Measurements from ENCODE around the gene RIMBP2.
A peak's percentile ranks its signal among the peaks of the same experiment; 100 is the strongest.
"Not testable (repeated sequence)": the region's sequence is repeated elsewhere in the genome, so short reads cannot be mapped to it uniquely, and the experiment has no call there.

The RIMBP2 gene, protein sequence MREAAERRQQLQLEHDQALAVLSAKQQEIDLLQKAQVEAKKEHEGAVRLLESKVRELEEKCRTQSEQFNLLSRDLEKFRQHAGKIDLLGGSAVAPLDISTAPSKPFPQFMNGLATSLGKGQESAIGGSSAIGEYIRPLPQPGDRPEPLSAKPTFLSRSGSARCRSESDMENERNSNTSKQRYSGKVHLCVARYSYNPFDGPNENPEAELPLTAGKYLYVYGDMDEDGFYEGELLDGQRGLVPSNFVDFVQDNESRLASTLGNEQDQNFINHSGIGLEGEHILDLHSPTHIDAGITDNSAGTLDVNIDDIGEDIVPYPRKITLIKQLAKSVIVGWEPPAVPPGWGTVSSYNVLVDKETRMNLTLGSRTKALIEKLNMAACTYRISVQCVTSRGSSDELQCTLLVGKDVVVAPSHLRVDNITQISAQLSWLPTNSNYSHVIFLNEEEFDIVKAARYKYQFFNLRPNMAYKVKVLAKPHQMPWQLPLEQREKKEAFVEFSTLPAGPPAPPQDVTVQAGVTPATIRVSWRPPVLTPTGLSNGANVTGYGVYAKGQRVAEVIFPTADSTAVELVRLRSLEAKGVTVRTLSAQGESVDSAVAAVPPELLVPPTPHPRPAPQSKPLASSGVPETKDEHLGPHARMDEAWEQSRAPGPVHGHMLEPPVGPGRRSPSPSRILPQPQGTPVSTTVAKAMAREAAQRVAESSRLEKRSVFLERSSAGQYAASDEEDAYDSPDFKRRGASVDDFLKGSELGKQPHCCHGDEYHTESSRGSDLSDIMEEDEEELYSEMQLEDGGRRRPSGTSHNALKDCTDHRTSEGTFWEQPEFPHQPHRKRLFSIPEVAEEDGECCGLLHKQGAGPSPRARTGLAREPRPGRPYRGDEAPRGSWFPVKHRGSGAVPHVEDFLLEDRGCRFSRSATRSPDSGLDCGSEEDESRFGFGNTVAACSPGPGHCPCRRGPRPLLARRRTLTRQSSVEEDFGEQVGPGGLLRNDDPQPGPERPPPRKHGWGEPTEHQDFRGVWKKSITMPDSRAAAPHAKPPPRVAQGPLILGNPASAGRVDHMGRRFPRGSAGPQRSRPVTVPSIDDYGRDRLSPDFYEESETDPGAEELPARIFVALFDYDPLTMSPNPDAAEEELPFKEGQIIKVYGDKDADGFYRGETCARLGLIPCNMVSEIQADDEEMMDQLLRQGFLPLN (N-terminal part only)

DNA sequence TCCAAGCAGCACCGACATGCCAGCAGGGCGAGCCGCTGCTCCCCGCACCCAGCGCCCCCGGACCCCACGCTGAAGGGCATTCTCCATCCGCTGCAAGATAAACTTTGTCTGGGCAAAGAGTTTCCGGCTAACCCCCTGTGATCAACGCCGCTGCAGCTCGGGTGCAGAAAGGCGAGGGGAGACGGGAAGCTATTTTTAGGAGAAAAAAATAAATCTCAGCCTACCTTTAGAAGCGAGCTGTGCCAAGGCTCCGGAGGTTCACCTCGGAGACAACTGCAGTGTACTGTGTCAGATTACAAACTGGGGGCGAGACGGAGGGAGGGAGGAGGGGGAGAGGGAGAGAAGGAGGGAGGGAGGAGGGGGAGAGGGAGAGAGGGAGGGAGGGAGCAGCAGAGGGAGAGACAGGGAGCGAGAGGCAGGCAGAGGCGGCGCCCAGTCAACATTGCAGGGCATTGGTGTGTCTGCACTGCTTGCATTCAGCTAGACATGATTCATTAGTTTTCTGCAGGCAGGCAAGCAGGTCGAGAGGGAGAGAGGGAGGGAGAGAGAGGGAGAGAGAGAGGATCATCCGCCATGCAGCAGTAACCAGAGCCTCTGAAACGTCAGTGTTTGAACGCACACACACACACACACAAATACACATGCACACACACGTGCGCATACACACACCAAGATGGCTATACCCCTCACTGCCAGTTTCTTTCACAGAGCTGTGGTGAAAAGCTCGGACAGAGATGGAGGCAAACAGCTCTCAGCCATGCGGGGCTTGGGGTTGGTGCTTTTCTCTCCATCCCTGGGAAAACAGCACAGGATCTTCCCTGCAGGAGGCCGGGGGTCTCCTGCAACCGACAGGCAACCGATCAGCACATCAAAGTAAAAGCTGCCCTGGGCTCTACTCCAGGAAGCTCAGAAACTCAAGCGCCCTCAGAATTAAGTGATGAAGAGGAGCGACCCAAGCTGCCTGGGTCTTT lies at the start of gene RIMBP2:
TSS of gene RIMBP2 (minus strand) at position 302 of the 971 bp plus-strand sequence. CDS start 237,286 bp downstream, outside the sequence.
- DNase-seq = no peak

DNA sequence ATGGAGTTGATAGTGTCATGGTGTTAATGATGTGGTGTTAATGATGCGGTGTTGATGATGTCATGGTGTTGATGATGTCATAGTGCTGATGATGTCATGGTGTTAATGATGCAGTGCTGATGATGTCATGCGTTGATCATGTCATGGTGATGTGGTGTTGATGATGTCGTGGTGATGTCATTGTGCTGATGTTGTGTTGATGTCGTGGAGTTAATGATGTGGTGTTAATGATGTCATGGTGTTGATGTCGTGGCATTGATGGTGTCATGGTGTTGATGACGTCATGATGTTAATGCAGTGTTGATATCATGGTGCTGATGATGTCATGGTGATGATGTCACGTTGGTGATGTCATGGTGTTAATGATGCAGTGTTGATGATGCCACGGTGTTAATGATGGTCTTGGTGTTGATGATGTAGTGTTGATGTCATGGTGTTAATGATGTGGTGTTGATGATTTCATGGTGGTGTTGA lies 49.1 kb upstream of the RIMBP2 start:
- no peak for DNase-seq

DNA sequence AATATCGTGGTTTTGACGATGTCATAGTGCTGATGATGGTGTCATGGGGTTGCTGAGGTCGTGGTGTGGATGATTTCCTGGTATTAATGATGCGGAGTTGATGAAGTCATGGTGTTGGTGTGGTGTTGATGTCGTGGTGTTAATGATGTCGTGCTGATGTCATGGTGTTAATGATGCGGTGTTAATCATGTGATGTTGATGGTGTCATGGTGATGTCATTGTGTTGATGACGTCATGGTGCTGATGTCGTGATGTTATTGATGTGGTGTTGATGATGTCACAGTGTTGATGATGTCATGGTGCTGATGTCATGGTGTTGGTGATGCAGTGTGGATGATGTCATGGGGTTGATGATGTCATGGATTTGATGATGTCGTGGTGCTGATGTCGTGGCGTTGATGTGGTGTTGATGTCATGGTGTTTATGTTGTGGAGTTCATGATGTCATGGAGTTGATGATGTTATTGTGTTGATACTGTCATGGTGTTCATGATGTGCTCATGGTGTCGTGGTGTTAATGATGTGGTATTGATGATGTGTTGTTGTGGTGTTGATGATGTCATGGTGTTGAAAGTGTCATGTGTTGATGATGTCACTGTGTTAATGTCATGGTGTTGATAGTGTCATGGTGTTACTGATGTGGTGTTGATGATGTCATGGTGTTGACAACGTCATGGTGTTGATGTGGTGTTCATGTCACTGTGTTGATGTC lies 48.5 kb upstream of the RIMBP2 start:
- no peak for DNase-seq

DNA sequence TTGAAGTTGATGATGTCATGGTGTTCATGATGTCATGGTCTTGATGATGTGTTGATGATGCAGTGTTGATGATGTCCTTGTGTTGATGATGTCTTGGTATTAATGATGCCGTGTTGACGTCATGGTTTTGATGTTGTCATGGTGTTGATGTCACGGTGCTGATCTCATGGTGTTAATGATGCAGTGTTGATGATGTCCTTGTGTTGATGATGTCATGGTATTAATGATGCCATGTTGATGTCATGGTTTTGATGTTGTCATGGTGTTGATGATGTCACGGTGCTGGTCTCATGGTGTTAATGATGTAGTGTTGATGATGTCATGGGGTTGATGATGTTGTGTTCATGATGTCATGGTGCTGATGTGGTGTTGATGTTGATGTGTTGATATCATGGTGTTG lies 48.0 kb upstream of the RIMBP2 start:
- no peak for DNase-seq

DNA sequence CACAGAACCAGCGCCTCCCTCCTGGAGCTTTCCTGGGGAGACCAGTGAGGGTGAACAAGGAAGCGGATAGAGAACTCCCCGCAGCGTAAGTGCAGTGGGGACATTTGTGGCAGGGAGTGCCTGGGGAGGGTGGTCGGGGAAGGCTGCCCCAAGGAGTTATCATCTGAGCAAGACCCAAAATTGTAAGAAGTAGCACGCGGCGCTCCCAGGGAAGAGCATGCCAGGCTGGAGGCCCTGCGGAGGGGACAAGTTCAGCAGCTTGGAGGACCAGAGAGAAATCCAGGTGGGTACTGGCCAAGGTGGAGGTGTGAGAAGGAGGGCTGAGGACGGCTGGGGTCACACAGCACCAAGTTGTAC lies 46.2 kb upstream of the RIMBP2 start:
- DNase-seq = no peak

DNA sequence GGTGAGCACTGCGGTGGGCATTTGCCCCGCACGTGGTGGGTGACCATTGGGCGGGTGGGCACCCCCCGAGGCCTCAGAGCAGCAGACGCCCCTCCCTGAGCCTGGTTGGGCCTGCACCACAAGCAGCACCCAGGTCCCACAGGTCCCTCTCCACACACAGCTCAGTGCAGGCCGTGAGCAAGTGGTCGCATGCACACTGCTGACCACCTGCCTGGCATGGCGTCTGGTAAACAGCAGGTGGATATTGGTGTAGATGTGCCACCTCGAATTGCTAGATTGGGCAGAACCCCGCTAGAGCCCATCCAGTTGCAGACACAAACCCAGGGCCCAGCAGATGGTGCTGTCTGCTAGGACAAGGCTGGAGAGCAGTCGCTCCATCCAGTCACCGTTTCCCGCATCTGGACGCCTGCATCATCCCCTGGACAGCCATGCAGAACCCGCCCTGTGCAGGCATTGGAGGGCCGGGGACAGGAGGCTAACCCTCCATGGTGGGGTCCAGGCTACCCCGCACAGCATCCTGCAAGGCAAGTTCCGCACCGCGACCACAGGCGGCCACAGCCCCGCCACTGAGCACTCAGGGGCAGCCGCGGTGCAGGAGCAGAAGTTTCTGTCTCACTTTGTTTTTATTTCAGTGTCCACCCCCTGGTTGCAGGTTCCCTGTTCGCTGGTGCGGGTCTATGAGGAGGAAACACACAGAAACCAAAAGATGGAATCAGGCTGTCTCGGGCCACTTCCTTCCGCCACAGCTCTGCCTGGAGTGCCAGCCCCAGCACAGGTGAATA lies 45.6 kb upstream of the RIMBP2 start:
- DNase-seq = peak; percentile 38

DNA sequence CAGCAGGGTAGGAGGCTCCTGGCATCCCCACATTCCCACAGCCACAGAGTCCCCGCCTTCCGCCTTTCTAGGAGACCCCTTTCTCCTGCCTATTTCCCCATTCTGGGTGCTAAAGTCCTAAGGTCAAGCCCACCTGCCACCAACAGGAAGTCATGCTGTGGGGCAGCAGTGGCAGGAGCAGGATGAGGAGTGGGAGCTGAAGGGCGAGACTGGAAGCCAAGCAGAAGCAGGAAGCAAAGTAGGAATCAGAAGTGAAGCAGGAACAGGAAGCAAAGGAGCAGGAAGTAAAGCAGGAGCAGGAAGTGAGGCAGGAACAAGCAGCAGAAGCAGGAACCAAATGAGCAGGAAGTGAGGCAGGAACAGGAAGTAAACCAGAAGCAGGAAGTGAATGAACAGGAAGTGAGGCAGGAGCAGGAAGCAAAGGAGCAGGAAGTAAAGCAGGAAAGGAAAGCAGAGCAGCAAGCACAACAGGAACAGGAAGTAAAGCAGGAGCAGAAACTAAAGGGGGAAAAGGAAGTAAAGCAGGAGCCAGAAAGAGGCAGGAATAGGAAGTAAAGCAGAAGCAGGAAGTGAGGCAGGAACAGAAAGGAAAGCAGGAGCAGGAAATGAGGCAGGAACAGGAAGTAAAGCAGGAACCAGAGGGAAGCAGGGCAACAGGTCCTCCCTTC lies 38.3 kb upstream of the RIMBP2 start:
- DNase-seq = no peak

DNA sequence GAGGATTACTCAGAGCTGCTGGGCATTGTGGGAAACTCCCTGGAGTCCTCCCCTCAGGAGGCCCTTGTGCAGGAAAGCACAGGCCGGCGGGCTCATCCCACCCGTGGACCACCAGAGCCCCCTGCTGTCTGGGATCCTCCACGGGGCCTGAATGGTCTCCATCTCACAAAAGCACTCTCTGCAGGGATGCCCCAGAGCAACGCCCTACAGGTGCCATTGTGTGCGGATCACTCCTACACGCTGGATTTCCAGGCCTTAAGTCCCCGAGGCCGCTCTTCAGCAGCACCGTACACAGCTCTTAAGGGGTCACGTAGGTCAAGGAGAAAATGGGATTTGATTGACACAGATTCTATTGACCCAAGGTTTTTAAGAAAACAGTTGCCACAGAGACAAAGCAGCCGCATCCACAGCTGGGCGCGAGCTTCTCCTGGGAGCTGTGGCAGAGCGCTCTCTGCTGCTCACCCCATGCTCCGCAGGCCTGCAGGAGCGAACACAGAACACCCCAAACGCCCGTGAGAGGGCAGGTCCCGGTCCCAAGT lies 36.7 kb upstream of the RIMBP2 start:
- no peak for DNase-seq

DNA sequence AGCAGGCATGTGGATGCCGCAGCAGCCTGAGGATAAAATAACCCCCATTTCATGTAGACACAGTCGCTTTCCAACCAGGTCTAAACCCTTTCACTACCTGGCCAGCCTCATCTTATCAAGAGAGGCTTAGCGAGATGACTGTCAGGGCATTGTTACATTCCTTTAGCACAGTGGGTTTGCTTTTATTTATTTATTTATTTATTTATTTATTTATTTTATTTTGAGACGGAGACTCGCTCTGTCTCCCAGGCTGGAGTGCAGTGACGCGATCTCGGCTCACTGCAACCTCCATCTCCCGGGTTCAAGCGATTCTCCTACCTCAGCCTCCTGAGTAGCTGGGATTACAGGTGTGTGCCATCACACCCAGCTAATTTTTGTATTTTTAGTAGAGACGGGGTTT lies 35.9 kb upstream of the RIMBP2 start:
- not testable (repeated sequence) for DNase-seq

DNA sequence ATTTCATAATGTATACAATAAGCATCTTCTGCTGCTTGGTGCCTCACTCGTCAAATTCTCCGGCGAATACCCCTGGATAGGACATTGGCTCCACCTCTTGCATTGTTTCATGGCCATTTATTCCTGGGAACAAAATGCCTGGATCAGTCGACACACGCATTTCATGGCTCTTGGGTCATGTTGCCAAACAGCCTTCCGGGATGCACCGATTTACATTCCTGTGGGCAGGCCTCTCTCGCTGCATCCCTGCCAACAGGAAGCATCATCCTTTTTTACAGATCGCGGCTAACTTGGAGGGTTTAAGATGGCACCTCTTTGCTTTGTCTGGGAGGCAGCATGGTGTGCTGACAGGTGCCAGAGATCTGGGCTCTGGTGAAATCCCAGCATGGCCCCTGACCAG lies 32.7 kb upstream of the RIMBP2 start:
- no peak for DNase-seq

DNA sequence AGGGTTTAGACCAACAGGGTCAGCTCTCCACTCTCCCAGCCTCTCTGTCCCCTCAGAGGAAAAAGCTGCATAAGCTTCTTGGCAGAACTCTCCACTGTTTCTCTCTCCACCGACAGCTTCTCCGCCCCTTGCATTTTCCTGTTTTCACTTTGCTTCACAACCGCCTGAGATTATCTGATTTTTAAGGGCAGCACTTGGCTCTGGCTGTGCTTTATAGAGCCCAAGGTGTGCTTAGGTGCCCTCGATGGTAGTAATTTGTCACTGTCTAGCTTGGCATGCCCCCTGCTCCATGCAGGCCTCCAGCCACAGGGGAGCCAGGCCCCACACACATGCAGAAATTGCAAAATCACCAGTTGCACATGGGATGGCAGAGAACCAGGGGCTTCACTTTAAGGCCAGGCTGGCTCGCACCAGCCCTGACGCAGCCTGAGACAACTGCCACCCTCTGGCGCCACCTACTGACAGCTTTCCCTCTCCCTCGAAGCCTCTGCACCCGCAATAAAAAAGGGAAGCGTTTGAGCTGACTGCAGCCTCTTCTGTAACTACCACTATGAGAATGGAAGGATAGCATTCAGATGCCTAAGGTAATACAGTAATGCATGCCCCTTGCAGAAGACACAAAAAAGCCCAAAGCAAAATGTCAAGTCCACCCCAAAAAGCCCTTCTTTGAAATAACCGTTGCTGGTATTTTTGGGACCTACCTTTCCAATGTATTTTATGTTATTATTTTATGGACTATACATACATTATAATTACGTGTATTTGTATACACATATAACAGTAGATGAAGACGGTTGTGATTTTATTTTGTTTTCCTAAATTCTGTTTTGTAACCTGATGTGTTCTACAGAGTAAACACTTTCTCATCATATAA lies 32.0 kb upstream of the RIMBP2 start:
- DNase-seq = peak; percentile 44

DNA sequence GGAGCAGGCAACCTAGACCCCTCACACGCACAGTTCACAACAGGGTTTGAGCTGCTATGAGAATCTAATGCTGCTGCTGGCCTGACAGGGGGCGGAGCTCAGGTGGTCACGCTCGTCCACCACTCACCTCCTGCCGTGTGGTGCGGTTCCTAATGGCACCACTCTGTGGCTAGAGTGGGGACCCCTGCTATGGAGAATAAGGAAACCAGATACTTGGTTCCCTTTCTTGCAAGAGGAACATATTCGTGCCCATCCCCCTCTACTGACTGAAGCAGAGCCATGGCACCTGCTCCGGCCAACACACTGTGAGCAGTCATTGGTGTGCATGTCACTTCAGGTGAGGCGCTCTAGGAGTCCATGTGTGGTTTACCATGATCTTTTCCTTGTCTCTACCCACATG lies 30.4 kb upstream of the RIMBP2 start:
- no peak for DNase-seq

DNA sequence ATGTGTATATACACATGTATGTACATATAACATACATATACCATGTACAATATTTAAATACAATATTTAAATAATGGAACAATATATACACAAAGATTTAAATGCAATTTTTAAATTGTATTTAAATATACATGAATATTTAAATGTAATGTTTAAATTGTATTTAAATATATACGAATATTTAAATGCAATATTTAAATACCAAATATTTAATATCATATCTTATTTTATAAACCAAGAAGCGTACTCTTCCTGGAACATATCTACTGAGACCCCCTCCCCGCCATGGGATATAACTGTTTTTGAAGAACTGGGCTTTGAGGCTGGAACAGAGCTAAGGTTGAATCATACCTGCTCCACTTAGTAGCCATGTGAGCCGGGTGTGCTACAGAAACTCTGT lies 29.8 kb upstream of the RIMBP2 start:
- no peak for DNase-seq

DNA sequence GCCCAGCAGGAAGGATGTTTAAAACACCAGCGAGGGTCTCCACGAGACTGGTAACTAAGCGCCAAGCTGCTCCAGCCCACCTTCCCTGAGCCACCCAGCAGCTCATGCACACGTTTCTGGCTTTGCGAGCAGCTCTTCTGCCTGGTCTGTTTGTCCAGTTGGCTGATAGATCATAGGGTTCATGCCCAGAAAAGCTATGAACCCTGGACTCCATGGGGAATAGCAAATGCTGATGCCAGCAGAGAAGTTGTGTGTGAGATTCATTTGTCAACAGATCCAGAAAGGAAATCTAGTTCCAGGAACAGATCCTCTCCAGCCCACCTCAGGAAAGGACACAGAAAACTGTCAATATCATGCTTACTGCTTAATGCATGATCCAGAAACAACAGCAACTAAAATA lies 28.2 kb upstream of the RIMBP2 start:
- no peak for DNase-seq

DNA sequence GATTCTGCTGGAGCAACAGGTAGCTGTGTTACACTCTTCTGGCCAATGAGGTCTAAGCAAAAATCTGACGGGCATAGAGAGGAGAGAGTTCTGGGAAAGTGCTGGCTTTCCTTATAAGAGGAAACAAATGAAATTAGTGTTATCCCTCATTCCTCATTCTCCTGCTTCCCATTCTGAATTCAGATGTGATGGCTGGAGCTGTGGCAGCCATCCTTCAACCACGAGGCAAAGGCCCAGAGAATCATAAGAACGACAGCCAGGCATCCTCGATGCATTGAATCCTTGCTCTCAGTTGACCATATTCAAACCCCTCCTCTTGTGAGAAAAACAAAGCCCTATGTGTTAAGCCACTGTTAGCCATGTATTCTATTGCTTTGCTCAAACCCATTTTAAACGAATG lies 27.5 kb upstream of the RIMBP2 start:
- DNase-seq = no peak

DNA sequence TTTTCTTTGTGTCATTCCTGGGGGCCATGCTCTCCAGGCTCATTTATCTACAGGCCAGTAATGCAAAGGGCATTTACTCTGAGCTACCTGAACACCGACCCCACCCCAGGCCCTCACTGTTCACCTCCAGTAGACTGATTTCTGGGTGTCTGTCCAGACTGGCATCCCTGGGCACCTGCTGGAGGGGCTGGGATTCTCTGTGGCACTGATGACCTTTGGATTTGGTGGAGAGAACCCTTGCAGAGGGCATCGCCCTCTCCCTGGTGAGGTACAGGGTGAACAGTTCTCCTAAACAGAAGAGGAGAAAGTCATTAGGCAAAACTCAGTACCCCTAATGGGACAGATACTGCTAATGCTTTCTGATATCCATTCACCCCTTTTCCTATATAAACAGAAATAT lies 27.1 kb upstream of the RIMBP2 start:
- no peak for DNase-seq

DNA sequence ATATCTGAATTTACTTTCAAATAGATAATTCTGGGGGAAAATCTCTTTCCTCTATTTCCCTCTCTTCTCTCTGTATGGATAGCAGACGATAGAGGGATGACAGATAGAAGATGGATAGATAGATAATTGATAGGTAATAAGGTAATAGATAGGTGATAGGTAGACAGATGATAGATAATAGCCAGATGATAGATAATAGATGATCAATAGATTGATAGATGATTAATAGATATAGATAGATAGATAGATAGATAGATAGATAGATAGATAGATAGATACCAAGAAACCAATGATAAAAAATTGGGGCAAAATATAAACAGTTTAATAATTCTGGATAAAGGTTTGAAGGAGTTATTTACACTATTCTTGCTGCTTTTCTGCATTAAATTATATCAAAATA lies 26.6 kb upstream of the RIMBP2 start:
- no peak for DNase-seq

DNA sequence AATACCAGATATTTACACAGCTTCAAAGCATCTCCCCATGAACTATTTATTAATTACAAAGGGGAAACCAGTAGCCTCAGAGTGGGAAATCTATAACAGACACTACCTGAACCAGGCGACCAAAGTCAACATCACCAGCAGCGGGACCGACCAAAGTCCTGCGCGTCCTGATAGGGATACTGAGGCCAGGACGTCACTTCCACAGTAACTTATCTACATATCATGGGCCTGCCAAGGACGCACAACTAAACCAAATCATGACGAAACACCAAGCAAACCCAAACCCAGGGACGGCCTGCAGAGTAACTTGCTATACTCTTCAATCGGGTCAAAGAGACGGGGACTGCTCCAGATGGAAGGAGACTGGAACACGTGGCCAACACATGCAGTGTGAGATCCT lies 26.0 kb upstream of the RIMBP2 start:
- no peak for DNase-seq

DNA sequence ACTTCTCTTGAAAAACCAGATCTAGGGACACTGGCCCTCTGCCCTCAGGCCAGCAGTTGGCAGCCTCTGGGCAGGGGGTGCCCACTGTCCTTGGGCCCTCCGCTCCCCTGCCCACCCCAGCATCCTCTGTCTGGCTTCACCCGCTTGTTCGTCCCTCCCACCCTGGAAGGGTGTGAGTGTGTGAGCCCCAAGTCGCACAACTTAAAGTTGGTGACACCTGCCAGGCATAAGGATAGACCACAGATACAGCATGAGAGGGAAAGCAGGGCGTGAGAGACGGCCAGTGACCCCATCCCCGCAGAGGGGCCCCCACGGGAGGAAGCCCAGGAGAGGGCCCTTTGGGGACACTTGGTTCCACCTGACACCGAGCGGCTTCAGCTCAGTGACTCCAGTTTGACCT lies 23.5 kb upstream of the RIMBP2 start:
- no peak for DNase-seq
